HG03066 (cell line): ENCODE data around the gene DLG2.
"Not testable (repeated sequence)": the region's sequence is repeated elsewhere in the genome, so short reads cannot be mapped to it uniquely, and the experiment has no call there.

Experiments
- ATAC-seq: cut with Tn5 transposase; IDR thresholded peaks from one replicate; pipeline ENCODE4 v1.9.1; 2021; ENCODE audit warnings: low read depth; ENCODE audit not compliant: unreplicated experiment

The DLG2 gene

GRCh38 chr11:85627332-85627997 is at the start of gene DLG2:
TSS of gene DLG2 (minus strand) at chr11:85627344.
- ATAC-seq, result peak; percentile 1

GRCh38 chr11:85673393-85673792 is 46.2 kb upstream of the DLG2 start:
- ATAC-seq, result no peak

- no peak for ATAC-seq
Measured at GRCh38 chr11:85672105-85672902, 45.2 kb upstream of the DLG2 start.

- not testable (repeated sequence) for ATAC-seq
Measured at GRCh38 chr11:85670949-85671663, 44.0 kb upstream of the DLG2 start.

- ATAC-seq, result no peak
Measured at GRCh38 chr11:85668157-85668556, 41.0 kb upstream of the DLG2 start.

- no peak for ATAC-seq
Measured at GRCh38 chr11:85666687-85667086, 39.5 kb upstream of the DLG2 start.

- ATAC-seq, result no peak
Measured at GRCh38 chr11:85665733-85666132, 38.6 kb upstream of the DLG2 start.

GRCh38 chr11:85664615-85665481 is 37.7 kb upstream of the DLG2 start, which contains the start of gene CREBZF:
TSS of gene CREBZF (minus strand) at chr11:85665129. CDS start at chr11:85664875, 254 bp downstream.
- ATAC-seq, result peak; percentile 88

GRCh38 chr11:85663753-85664614 is 36.8 kb upstream of the DLG2 start:
- peak; percentile 75 for ATAC-seq

GRCh38 chr11:85663080-85663752 is 36.1 kb upstream of the DLG2 start:
- no peak for ATAC-seq

GRCh38 chr11:85661972-85662664 is 35.0 kb upstream of the DLG2 start:
- ATAC-seq, result no peak

- ATAC-seq, result no peak
Measured at GRCh38 chr11:85658180-85658579, 31.0 kb upstream of the DLG2 start.

- no peak for ATAC-seq
Measured at GRCh38 chr11:85656777-85657176, 29.6 kb upstream of the DLG2 start.

GRCh38 chr11:85654343-85654742 is 27.2 kb upstream of the DLG2 start:
- not testable (repeated sequence) for ATAC-seq

- no peak for ATAC-seq
Measured at GRCh38 chr11:85652786-85653447, 25.8 kb upstream of the DLG2 start.

GRCh38 chr11:85651118-85651517 is 24.0 kb upstream of the DLG2 start:
- ATAC-seq, result no peak

- ATAC-seq, result peak; percentile 99
Measured at GRCh38 chr11:85647604-85648299, 20.6 kb upstream of the DLG2 start, which contains the start of gene TMEM126A. TSS of gene TMEM126A (plus strand) at chr11:85647967. CDS start at chr11:85650256, 2,289 bp downstream.
